Endothelial cell of umbilical vein (primary cell): Measurements from ENCODE around the gene ANGPTL2. TPM values are rescaled to one million over a fixed set of nuclear protein-coding genes. Genes with fewer than 3 reads are reported as not detected.

Experiments
- BruUV-seq: library from RNA; stranded (reverse); fragments of 400-500 nt; replicated peaks from 2 replicates; lab custom pipeline; 2021; lab: Mats Ljungman, UMichigan
- CTCF ChIA-PET: fragments of 300-600, 350-600 bp; sonication (Branson Sonifier 250); formaldehyde crosslinking; loops from one replicate; lab custom pipeline; 2021; ENCODE audit warnings: antibody characterized with exemption, inconsistent platforms; lab: Charles Lee
- POLR2A ChIA-PET: fragments of 300-600, 350-600 bp; sonication (Branson Sonifier 250); formaldehyde crosslinking; loops from one replicate; lab custom pipeline; 2021; ENCODE audit warnings: antibody characterized with exemption, inconsistent platforms; lab: Charles Lee
- DNase-seq: peaks from one replicate; pipeline ENCODE4 v3.0.0-alpha.2; 2011; ENCODE audit warnings: low read depth, low spot score
- FAIRE-seq: peaks from 2 replicates; lab custom pipeline; 2011; peaks lifted over from hg19 to GRCh38; lab: Jason Lieb, UNC
- H2AFZ ChIP-seq: 2 replicates; pipeline ENCODE4 v1.6.0; 2012; ENCODE audit warnings: low read depth, low read length, control low read depth, inconsistent platforms
- H3K27ac ChIP-seq: 2 replicates; pipeline ENCODE4 v1.5.1; 2011; ENCODE audit warnings: low read depth, mild to moderate bottlenecking, control low read depth, low read length, moderate library complexity; ENCODE audit not compliant: insufficient read depth
- H3K27me3 ChIP-seq, 2 experiments: 2 replicates each; pipeline versions ENCODE4 v1.6.0 to v1.6.1; 2011; ENCODE audit warnings: low read length in 2 of 2, mixed read lengths in 1 of 2; ENCODE audit not compliant: control insufficient read depth in 2 of 2, insufficient read depth in 2 of 2
- H3K36me3 ChIP-seq, 2 experiments: 2 replicates in 1 of 2; 3 replicates in 1 of 2; pipeline ENCODE4 v1.5.1; 2011; ENCODE audit warnings: low read length in 2 of 2, mild to moderate bottlenecking in 1 of 2, moderate library complexity in 1 of 2; ENCODE audit not compliant: control insufficient read depth in 2 of 2, insufficient read depth in 2 of 2; ENCODE audit errors: extremely low read depth in 1 of 2
- H3K4me1 ChIP-seq: 3 replicates; pipeline ENCODE4 v1.5.1; 2011; ENCODE audit warnings: mild to moderate bottlenecking, low read length; ENCODE audit not compliant: control insufficient read depth, insufficient read depth; ENCODE audit errors: extremely low read depth
- H3K4me2 ChIP-seq: 2 replicates; pipeline ENCODE4 v1.6.1; 2011; ENCODE audit warnings: low read length, control low read depth, mixed read lengths; ENCODE audit not compliant: insufficient read depth
- H3K4me3 ChIP-seq, 3 experiments: fragments of 200-600 bp in 1 of 3; sonication (generic), shearing (Covaris generic) in 1 of 3; replicated peaks in 1 of 3; 2 replicates each; pipeline ENCODE4 v1.5.1; 2011 to 2016; ENCODE audit warnings: control low read depth in 3 of 3, low read length in 3 of 3, mild to moderate bottlenecking in 2 of 3, inconsistent platforms in 1 of 3, low read depth in 1 of 3, moderate library complexity in 1 of 3; ENCODE audit not compliant: insufficient read depth in 1 of 3
- H3K79me2 ChIP-seq: 2 replicates; pipeline ENCODE4 v1.6.0; 2012; ENCODE audit warnings: low read length, inconsistent platforms; ENCODE audit not compliant: control insufficient read depth, insufficient read depth
- H3K9ac ChIP-seq: replicated peaks from 2 replicates; pipeline ENCODE3; 2011; ENCODE audit warnings: low read length, control low read depth; ENCODE audit not compliant: insufficient read depth; ENCODE audit errors: extremely low read depth
- H3K9me1 ChIP-seq: replicated peaks from 3 replicates; pipeline ENCODE4 v1.6.0; 2011; ENCODE audit warnings: mild to moderate bottlenecking, low read length; ENCODE audit not compliant: control insufficient read depth, insufficient read depth; ENCODE audit errors: extremely low read depth
- H3K9me3 ChIP-seq: replicated peaks from 2 replicates; pipeline ENCODE4 v1.5.1; 2012; ENCODE audit warnings: low read length, inconsistent platforms; ENCODE audit not compliant: control insufficient read depth, insufficient read depth
- H4K20me1 ChIP-seq: replicated peaks from 2 replicates; pipeline ENCODE3; 2011; ENCODE audit warnings: mild to moderate bottlenecking, low read length; ENCODE audit not compliant: control insufficient read depth, insufficient read depth; ENCODE audit errors: extremely low read depth
- CTCF ChIP-seq, 2 donors: IDR thresholded peaks; 1 replicate in 1 of 2; 2 replicates in 1 of 2; pipeline ENCODE4 v1.5.1; 2011; ENCODE audit warnings: low read length in 2 of 2, mild to moderate bottlenecking in 2 of 2, moderate library complexity in 2 of 2, control low read depth in 1 of 2, inconsistent platforms in 1 of 2, low read depth in 1 of 2; ENCODE audit not compliant: insufficient read depth in 1 of 2; ENCODE audit errors: extremely low read depth in 1 of 2
- EZH2 ChIP-seq: IDR thresholded peaks from 2 replicates; pipeline ENCODE4 v1.6.1; 2012; ENCODE audit warnings: borderline replicate concordance, low read depth, mild to moderate bottlenecking, moderate library complexity, low read length, inconsistent platforms; ENCODE audit not compliant: severe bottlenecking
- FOS ChIP-seq: IDR thresholded peaks from 2 replicates; pipeline ENCODE4 v1.6.1; 2011; ENCODE audit warnings: mild to moderate bottlenecking, low read length, moderate library complexity, borderline replicate concordance; ENCODE audit not compliant: insufficient read depth
- GATA2 ChIP-seq: IDR thresholded peaks from 2 replicates; pipeline ENCODE4 v1.7.0; 2011; ENCODE audit warnings: low read depth, mild to moderate bottlenecking, moderate library complexity, mixed read lengths, low read length; ENCODE audit not compliant: insufficient read length, insufficient read depth
- JUN ChIP-seq: IDR thresholded peaks from 2 replicates; pipeline ENCODE4 v1.6.1; 2011; ENCODE audit warnings: borderline replicate concordance, low read depth; ENCODE audit not compliant: insufficient read length, insufficient read depth
- MAX ChIP-seq: IDR thresholded peaks from 2 replicates; pipeline ENCODE4 v1.6.1; 2011; ENCODE audit not compliant: insufficient read depth, insufficient read length
- MYC ChIP-seq: IDR thresholded peaks from one replicate; pipeline ENCODE4 v1.6.1; 2011; ENCODE audit warnings: mild to moderate bottlenecking, low read depth, low read length
- POLR2A ChIP-seq: IDR thresholded peaks from 2 replicates; pipeline ENCODE4 v1.6.1; 2012; ENCODE audit warnings: low read depth, mild to moderate bottlenecking, control low read depth, low read length
- POLR2AphosphoS5 ChIP-seq: IDR thresholded peaks from 2 replicates; pipeline ENCODE4 v1.6.1; 2012; ENCODE audit warnings: low read depth, mild to moderate bottlenecking, control low read depth, low read length, moderate library complexity; ENCODE audit not compliant: insufficient read depth
- dilution Hi-C: fragments of 300-500 bp; cut with MboI; formaldehyde crosslinking; loops from one replicate; pipeline ENCODE4 v1.15.0; 2019; ENCODE audit warnings: low sequenced_read_pairs; ENCODE audit not compliant: extremely low pct_ligation_motif_present
- intact Hi-C: fragments of 100-400 bp; cut with micrococcal nuclease; formaldehyde crosslinking; loops from one replicate; pipeline ENCODE4 v1.10.0; 2022
- polyA plus RNA-seq, 4 experiments: library from polyadenylated mRNA; depleted of rRNA in 3 of 4; stranded (reverse) in 3 of 4; unstranded in 1 of 4; fragments of >200 nt; gene quantifications; 2 replicates each; pipeline versions ENCODE4 v1.2.1 to v1.2.3, GENCODE V29; 2011 to 2012; ENCODE audit warnings: missing spikeins in 1 of 4
- total RNA-seq: library from RNA; stranded (reverse); gene quantifications from 2 replicates; pipeline ENCODE4 v1.2.3, GENCODE V29; 2021

Gene ANGPTL2
- total and polyA plus RNA-seq, 2 donors (not counting 3 experiments of a cell fraction or from before 2014, with no cell fraction given): 15.1 to 24.5 TPM

- dilution Hi-C loops: no loop called here
- H2AFZ ChIP-seq: no peak overlapping the region
- H3K4me3 ChIP-seq: no peak overlapping the region
- H3K36me3 ChIP-seq: no peaks in the 10 kb centered on the region
- CTCF ChIA-PET: interaction anchor here (0.7 to 1.7 kb wide), 2 partner anchors 8 to 10 kb away, joined by 3 to 4 read pairs; no protein-coding TSS in a partner anchor
- peaks cover 2 to 5% of the 10 kb centered on the region in 2 experiments for H3K27me3 ChIP-seq
- no peaks in the 10 kb centered on the region for H4K20me1 ChIP-seq
- no TSS peak for BruUV-seq
- intact Hi-C loops: no loop called here
- no peak overlapping the region for H3K27ac ChIP-seq
- POLR2A ChIA-PET: interaction anchor here (0.5 kb wide), 1 partner anchor 1741 kb away, joined by 3 read pairs; no protein-coding TSS in a partner anchor
- H3K4me1 ChIP-seq: no peaks in the 10 kb centered on the region
- H3K9ac ChIP-seq: no peak overlapping the region
- H3K79me2 ChIP-seq: no peaks in the 10 kb centered on the region
- H3K4me2 ChIP-seq: no peak overlapping the region
- H3K9me3 ChIP-seq: no peaks in the 10 kb centered on the region
- FAIRE-seq (no peak), DNase-seq (no peak)
- no peaks in the 10 kb centered on the region for H3K9me1 ChIP-seq
- TF ChIP-seq MAX (no peak), POLR2A (no peak), JUN (no peak), FOS (no peak), POLR2AphosphoS5 (no peak), GATA2 (no peak), CTCF (IDR thresholded peaks at IDR 0.05; ENCODE audit: extremely low read depth in 1 of 2, insufficient read depth in 1 of 2, low read depth in 1 of 2, low read length in 2 of 2) (no peak), MYC (no peak), EZH2 (no peak)
Measured at GRCh38 chr9:127144670-127145445, 22.4 kb upstream of the ANGPTL2 start.
